K562 (cell line): Measurements from ENCODE around the gene PRPSAP1. TPM values are rescaled to one million over a fixed set of nuclear protein-coding genes. Genes with fewer than 3 reads are reported as not detected.

ENCODE experiments used
- CHD4 ChIP-seq: fragments of 200-600 bp; sonication (generic); IDR thresholded peaks from 3 replicates; pipeline ENCODE4 v1.6.1; 2012; ENCODE audit warnings: low read depth, mild to moderate bottlenecking, mixed read lengths, low read length, inconsistent platforms; ENCODE audit not compliant: insufficient read depth, insufficient replicate concordance, poor library complexity, severe bottlenecking
- CREB5 ChIP-seq: fragments of 250-450 bp; sonication (Bioruptor Pico); IDR thresholded peaks from 2 replicates; pipeline ENCODE4 v1.5.0; 2020; ENCODE audit warnings: mild to moderate bottlenecking
- HES1 ChIP-seq: fragments of 450-650 bp; IDR thresholded peaks from 2 replicates; pipeline ENCODE4 v1.6.1; 2016; ENCODE audit warnings: low read depth, mild to moderate bottlenecking, moderate library complexity
- HLTF ChIP-seq: fragments of 450-650 bp; IDR thresholded peaks from 2 replicates; pipeline ENCODE4 v1.6.1; 2016
- MEIS2 ChIP-seq: fragments of 450-650 bp; IDR thresholded peaks from 2 replicates; pipeline ENCODE4 v1.6.1; 2014; ENCODE audit warnings: mild to moderate bottlenecking; ENCODE audit not compliant: partially characterized antibody
- RBM34 ChIP-seq: fragments of 200-400 bp; formaldehyde crosslinking; IDR thresholded peaks from 2 replicates; pipeline ENCODE4 v1.6.1; 2018; ENCODE audit warnings: low read length, borderline replicate concordance; ENCODE audit not compliant: insufficient read depth
- RNF2 ChIP-seq: sonication (generic); IDR thresholded peaks from 2 replicates; pipeline ENCODE4 v1.6.1; 2016
- SIN3A ChIP-seq, 2 experiments: fragments of 150-350 bp in 1 of 2; IDR thresholded peaks; 2 replicates each; pipeline ENCODE4 v1.6.1; 2011 to 2016; ENCODE audit warnings: borderline replicate concordance in 2 of 2, low read depth in 2 of 2, low read length in 2 of 2, mild to moderate bottlenecking in 2 of 2, moderate library complexity in 2 of 2; ENCODE audit not compliant: control insufficient read depth in 1 of 2
- SMARCB1 ChIP-seq: IDR thresholded peaks from 2 replicates; pipeline ENCODE4 v1.6.1; 2011; ENCODE audit warnings: improper control_type of control experiment, low read depth; ENCODE audit not compliant: insufficient read length
- TAL1 ChIP-seq: fragments of 450-650 bp; IDR thresholded peaks from 2 replicates; pipeline ENCODE4 v1.6.1; 2016; ENCODE audit warnings: mild to moderate bottlenecking
- ZBTB11 ChIP-seq, 3 experiments: fragments of 200-800 bp in 1 of 3; fragments of 250-450 bp in 1 of 3; fragments of 450-650 bp in 1 of 3; sonication (Bioruptor Pico) in 1 of 3; sonication (Bioruptor generic) in 1 of 3; formaldehyde crosslinking in 1 of 3; IDR thresholded peaks; 2 replicates each; pipeline versions ENCODE4 v1.6.1 to v1.8.0; 2016 to 2022; ENCODE audit warnings: mild to moderate bottlenecking in 2 of 3, missing genetic modification characterization in 2 of 3, missing compliant biosample characterization in 1 of 3, moderate library complexity in 1 of 3
- ZNF12 ChIP-seq: sonication (generic); formaldehyde crosslinking; IDR thresholded peaks from 2 replicates; pipeline ENCODE4 v1.4.0; 2020; ENCODE audit warnings: mild to moderate bottlenecking, missing genetic modification reagents
- ZNF174 ChIP-seq: fragments of 250-450 bp; sonication (Bioruptor Pico); IDR thresholded peaks from 2 replicates; pipeline ENCODE4 v1.4.0; 2020; ENCODE audit warnings: mild to moderate bottlenecking
- ZNF644 ChIP-seq: fragments of 200-800 bp; sonication (Bioruptor generic); IDR thresholded peaks from 2 replicates; pipeline ENCODE4 v1.6.1; 2016; ENCODE audit warnings: low read depth, missing genetic modification characterization, missing compliant biosample characterization
- polyA plus RNA-seq, 8 experiments: library from polyadenylated mRNA; depleted of rRNA in 4 of 8; stranded (reverse) in 5 of 8; unstranded in 3 of 8; fragments of >200 nt; fragmentation: Nextera tagmentation in 2 of 8; fragmentation: Illumina TruSeq in 1 of 8; extraction: Ambion mirVana in 2 of 8; extraction: Trizol in 1 of 8; gene quantifications; 2 replicates each; pipeline versions ENCODE4 v1.2.1 to v1.2.3, GENCODE V29; 2011 to 2014; ENCODE audit warnings: inconsistent platforms in 1 of 8, missing spikeins in 1 of 8
- total RNA-seq, 7 experiments: library from RNA; depleted of rRNA in 6 of 7; stranded (reverse); fragments of >200 nt in 6 of 7; fragmentation: Illumina TruSeq in 2 of 7; extraction: Trizol in 2 of 7; gene quantifications; 2 replicates each; pipeline versions ENCODE4 v1.2.1 to v1.2.3, GENCODE V29; 2011 to 2021; ENCODE audit warnings: low replicate concordance in 1 of 7
- TF ChIP-seq, protein P1 (sequence below): fragments of 450-650 bp; IDR thresholded peaks from 2 replicates; pipeline ENCODE4 v1.6.1; 2016; ENCODE audit warnings: borderline replicate concordance
- TF ChIP-seq, protein P2 (sequence below): sonication (generic); formaldehyde crosslinking; IDR thresholded peaks from 2 replicates; pipeline ENCODE4 v1.8.0; 2022; ENCODE audit warnings: mild to moderate bottlenecking, low read depth, missing genetic modification reagents

PRPSAP1 gene
- total and polyA plus RNA-seq, 9 of the 15 experiments (the other 6 are each of a cell fraction or from before 2014, with no cell fraction given), result 21.9 to 77.1 (median 40.8) TPM

- no peak for TF ChIP-seq HES1
- no peak for TF ChIP-seq ZNF644 (tag)
- no peak for TF ChIP-seq TAL1
- TF ChIP-seq SIN3A (IDR thresholded peaks at IDR 0.05; ENCODE audit: borderline replicate concordance in 2 of 2, control insufficient read depth in 1 of 2, low read depth in 2 of 2, low read length in 2 of 2), result peak; percentile 54; a peak in 3 of 4 replicates
- TF ChIP-seq CHD4, result no peak
- peak; percentile 31 for TF ChIP-seq MEIS2
- TF ChIP-seq ZNF12 (CRISPR knock-in tag), result no peak
- no peak for TF ChIP-seq RNF2
- TF ChIP-seq, protein P1, sequence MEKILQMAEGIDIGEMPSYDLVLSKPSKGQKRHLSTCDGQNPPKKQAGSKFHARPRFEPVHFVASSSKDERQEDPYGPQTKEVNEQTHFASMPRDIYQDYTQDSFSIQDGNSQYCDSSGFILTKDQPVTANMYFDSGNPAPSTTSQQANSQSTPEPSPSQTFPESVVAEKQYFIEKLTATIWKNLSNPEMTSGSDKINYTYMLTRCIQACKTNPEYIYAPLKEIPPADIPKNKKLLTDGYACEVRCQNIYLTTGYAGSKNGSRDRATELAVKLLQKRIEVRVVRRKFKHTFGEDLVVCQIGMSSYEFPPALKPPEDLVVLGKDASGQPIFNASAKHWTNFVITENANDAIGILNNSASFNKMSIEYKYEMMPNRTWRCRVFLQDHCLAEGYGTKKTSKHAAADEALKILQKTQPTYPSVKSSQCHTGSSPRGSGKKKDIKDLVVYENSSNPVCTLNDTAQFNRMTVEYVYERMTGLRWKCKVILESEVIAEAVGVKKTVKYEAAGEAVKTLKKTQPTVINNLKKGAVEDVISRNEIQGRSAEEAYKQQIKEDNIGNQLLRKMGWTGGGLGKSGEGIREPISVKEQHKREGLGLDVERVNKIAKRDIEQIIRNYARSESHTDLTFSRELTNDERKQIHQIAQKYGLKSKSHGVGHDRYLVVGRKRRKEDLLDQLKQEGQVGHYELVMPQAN, result no peak
- no peak; a peak in 1 of 6 replicates for TF ChIP-seq ZBTB11 (CRISPR knock-in tag; IDR thresholded peaks at IDR 0.05)
- TF ChIP-seq, protein P2, sequence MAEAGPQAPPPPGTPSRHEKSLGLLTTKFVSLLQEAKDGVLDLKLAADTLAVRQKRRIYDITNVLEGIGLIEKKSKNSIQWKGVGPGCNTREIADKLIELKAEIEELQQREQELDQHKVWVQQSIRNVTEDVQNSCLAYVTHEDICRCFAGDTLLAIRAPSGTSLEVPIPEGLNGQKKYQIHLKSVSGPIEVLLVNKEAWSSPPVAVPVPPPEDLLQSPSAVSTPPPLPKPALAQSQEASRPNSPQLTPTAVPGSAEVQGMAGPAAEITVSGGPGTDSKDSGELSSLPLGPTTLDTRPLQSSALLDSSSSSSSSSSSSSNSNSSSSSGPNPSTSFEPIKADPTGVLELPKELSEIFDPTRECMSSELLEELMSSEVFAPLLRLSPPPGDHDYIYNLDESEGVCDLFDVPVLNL (CRISPR knock-in tag), result 0 out of 2 replicates have a peak, but pooled peaks have one; percentile 23
- TF ChIP-seq ZNF174, result no peak
- TF ChIP-seq RBM34, result no peak
- TF ChIP-seq CREB5 (CRISPR knock-in tag), result no peak
- TF ChIP-seq HLTF, result no peak
- TF ChIP-seq SMARCB1, result no peak
These were observed 88.0 kb downstream of the PRPSAP1 start (continued) for GRCh38 chr17:76265624-76266243.
